Ascending aorta (tissue), 2 donors: ENCODE data around the gene SNED1. TPM values are rescaled to one million over a fixed set of nuclear protein-coding genes. Genes with fewer than 3 reads are reported as not detected.

Experiments
- DNase-seq, 2 donors: peaks; one replicate each; pipeline ENCODE4 v3.0.0-alpha.2; 2019; ENCODE audit warnings: low spot score in 2 of 2
- H3K27ac ChIP-seq, 2 donors: fragments of 200-600 bp; sonication (generic); one replicate each; pipeline ENCODE4 v1.5.1; 2016 to 2017; ENCODE audit warnings: mild to moderate bottlenecking in 1 of 2
- H3K27me3 ChIP-seq: fragments of 200-600 bp; sonication (generic); one replicate; pipeline ENCODE4 v1.5.1; 2017
- H3K36me3 ChIP-seq, 2 donors: fragments of 200-600 bp; sonication (generic); one replicate each; pipeline ENCODE4 v1.5.1; 2016
- H3K4me1 ChIP-seq, 2 donors: fragments of 200-600 bp; sonication (generic); one replicate each; pipeline ENCODE4 v1.5.1; 2016 to 2017; ENCODE audit warnings: mild to moderate bottlenecking in 1 of 2
- H3K4me3 ChIP-seq, 2 donors: fragments of 200-600 bp; sonication (generic); one replicate each; pipeline ENCODE4 v1.5.1; 2016 to 2017; ENCODE audit warnings: mild to moderate bottlenecking in 1 of 2
- H3K9me3 ChIP-seq, 2 donors: fragments of 200-600 bp; sonication (generic); one replicate each; pipeline ENCODE4 v1.5.1; 2016
- CTCF ChIP-seq, 3 experiments: fragments of 200-600 bp in 2 of 3; fragments of 450-650 bp in 1 of 3; sonication (generic) in 2 of 3; IDR thresholded peaks; one replicate each; pipeline ENCODE4 v1.5.1; 2016 to 2019; ENCODE audit warnings: antibody characterized with exemption in 3 of 3, mild to moderate bottlenecking in 1 of 3, moderate library complexity in 1 of 3
- intact Hi-C: fragments of 100-400 bp; cut with DNase I; formaldehyde crosslinking; loops from one replicate; pipeline ENCODE4 v1.15.1; 2023
- total RNA-seq: library from RNA; depleted of rRNA; stranded (reverse); fragments of >200 nt; gene quantifications from one replicate; pipeline ENCODE4 v1.1.0, GENCODE V29; 2016

The SNED1 gene
- total RNA-seq, 1 donor from 2014 or later, result 84.3 TPM

GRCh38 chr2:241115361-241115760 lies 116.9 kb downstream of the SNED1 start:
- Histone ChIP-seq H3K4me3 (no peak overlapping the region), H3K27ac (no peak overlapping the region), H3K27me3 (no peaks in the 10 kb centered on the region), H3K36me3 (no peaks in the 10 kb centered on the region), H3K9me3 (no peaks in the 10 kb centered on the region), H3K4me1 (no peaks in the 10 kb centered on the region)
- intact Hi-C loops, result no loop called here
- no peak for TF ChIP-seq CTCF (IDR thresholded peaks at IDR 0.05)
- no peak for DNase-seq

- no peaks in the 10 kb centered on the region for H3K36me3 ChIP-seq
- no peak for DNase-seq
- H3K4me1 ChIP-seq, result no peaks in the 10 kb centered on the region
- no peak overlapping the region for H3K4me3 ChIP-seq
- H3K27ac ChIP-seq, result no peak overlapping the region
- no peak for TF ChIP-seq CTCF (IDR thresholded peaks at IDR 0.05)
- intact Hi-C loops, result no loop called here
- no peaks in the 10 kb centered on the region for H3K9me3 ChIP-seq
- H3K27me3 ChIP-seq, result no peaks in the 10 kb centered on the region
These were observed 118.5 kb downstream of the SNED1 start for GRCh38 chr2:241116606-241117560.

- intact Hi-C loops, result no loop called here
- DNase-seq, result no peak
- no peak for TF ChIP-seq CTCF (IDR thresholded peaks at IDR 0.05)
- H3K36me3 ChIP-seq, result no peaks in the 10 kb centered on the region
- H3K4me3 ChIP-seq, result no peak overlapping the region
- H3K4me1 ChIP-seq, result no peaks in the 10 kb centered on the region
- H3K27me3 ChIP-seq, result no peaks in the 10 kb centered on the region
- H3K27ac ChIP-seq, result no peak overlapping the region
- H3K9me3 ChIP-seq, result no peaks in the 10 kb centered on the region
These were observed 120.5 kb downstream of the SNED1 start for GRCh38 chr2:241118737-241119505.

- H3K27me3 ChIP-seq, result no peaks in the 10 kb centered on the region
- H3K4me3 ChIP-seq, result no peak overlapping the region
- no peaks in the 10 kb centered on the region for H3K4me1 ChIP-seq
- TF ChIP-seq CTCF (IDR thresholded peaks at IDR 0.05), result no peak
- no peak for DNase-seq
- H3K9me3 ChIP-seq, result no peaks in the 10 kb centered on the region
- intact Hi-C loops, result no loop called here
- no peak overlapping the region for H3K27ac ChIP-seq
- no peaks in the 10 kb centered on the region for H3K36me3 ChIP-seq
These were observed 122.0 kb downstream of the SNED1 start for GRCh38 chr2:241120440-241120839.

GRCh38 chr2:241121008-241121407 lies 122.6 kb downstream of the SNED1 start:
- no peaks in the 10 kb centered on the region for H3K27me3 ChIP-seq
- H3K4me1 ChIP-seq, result no peaks in the 10 kb centered on the region
- H3K27ac ChIP-seq, result no peak overlapping the region
- intact Hi-C loops, result no loop called here
- no peak for TF ChIP-seq CTCF (IDR thresholded peaks at IDR 0.05)
- no peak overlapping the region for H3K4me3 ChIP-seq
- DNase-seq, result no peak
- no peaks in the 10 kb centered on the region for H3K9me3 ChIP-seq
- no peaks in the 10 kb centered on the region for H3K36me3 ChIP-seq
